Spleen (tissue), 7 donors: Measurements from ENCODE around the gene RAB11FIP5.

Source experiments
- POLR2A ChIP-seq, 3 donors: fragments of 450-650 bp; IDR thresholded peaks; one replicate each; pipeline ENCODE4 v1.5.1; 2017; ENCODE audit warnings: antibody characterized with exemption in 3 of 3, mild to moderate bottlenecking in 1 of 3
- POLR2AphosphoS5 ChIP-seq, 3 donors: sonication (generic); formaldehyde crosslinking; IDR thresholded peaks; one replicate each; pipeline ENCODE4 v1.5.1; 2017; ENCODE audit warnings: antibody characterized with exemption in 3 of 3
- TF ChIP-seq, protein P1 (sequence below), 11 experiments: fragments of 200-600 bp in 7 of 11; fragments of 450-650 bp in 4 of 11; sonication (generic) in 4 of 11; IDR thresholded peaks in 8 of 11; conservative IDR thresholded peaks in 3 of 11; 1 replicate in 7 of 11; 2 replicates in 4 of 11; pipeline versions ENCODE4 v1.4.0 to v1.8.0; 2016 to 2021; ENCODE audit warnings: antibody characterized with exemption in 11 of 11, inconsistent platforms in 4 of 11, mild to moderate bottlenecking in 1 of 11
- donor health status: DM: no; HTN: no; CAD: no; lungs with moderate emphysema.
- donor health status: DM: no; HTN: no; CAD: no.
- donor health status: DM: no; HTN: no; CAD: no.

DNA sequence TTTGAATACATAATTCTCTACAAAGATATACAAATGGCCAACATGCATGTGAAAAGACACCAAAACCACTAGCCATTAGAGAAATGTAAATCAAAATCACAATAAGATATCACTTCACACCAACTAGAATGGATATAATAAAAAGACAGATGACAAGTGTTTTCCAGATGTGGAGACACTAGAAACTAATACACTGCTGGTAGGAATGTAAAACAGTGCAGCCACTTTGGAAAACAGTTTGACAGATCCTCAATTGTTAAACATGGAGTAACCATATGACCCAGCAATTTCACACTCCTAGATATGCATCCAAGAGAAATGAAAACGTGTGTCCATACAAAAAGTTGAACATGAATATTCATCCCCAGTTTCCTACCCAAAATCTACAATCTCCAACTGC lies 9.8 kb upstream of the RAB11FIP5 start:
- TF ChIP-seq, protein P1, sequence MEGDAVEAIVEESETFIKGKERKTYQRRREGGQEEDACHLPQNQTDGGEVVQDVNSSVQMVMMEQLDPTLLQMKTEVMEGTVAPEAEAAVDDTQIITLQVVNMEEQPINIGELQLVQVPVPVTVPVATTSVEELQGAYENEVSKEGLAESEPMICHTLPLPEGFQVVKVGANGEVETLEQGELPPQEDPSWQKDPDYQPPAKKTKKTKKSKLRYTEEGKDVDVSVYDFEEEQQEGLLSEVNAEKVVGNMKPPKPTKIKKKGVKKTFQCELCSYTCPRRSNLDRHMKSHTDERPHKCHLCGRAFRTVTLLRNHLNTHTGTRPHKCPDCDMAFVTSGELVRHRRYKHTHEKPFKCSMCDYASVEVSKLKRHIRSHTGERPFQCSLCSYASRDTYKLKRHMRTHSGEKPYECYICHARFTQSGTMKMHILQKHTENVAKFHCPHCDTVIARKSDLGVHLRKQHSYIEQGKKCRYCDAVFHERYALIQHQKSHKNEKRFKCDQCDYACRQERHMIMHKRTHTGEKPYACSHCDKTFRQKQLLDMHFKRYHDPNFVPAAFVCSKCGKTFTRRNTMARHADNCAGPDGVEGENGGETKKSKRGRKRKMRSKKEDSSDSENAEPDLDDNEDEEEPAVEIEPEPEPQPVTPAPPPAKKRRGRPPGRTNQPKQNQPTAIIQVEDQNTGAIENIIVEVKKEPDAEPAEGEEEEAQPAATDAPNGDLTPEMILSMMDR (IDR thresholded peaks at IDR 0.05 in 8 of 11, conservative IDR thresholded peaks at IDR 0.05 in 3 of 11): no peak
- TF ChIP-seq POLR2AphosphoS5 (IDR thresholded peaks at IDR 0.05): no peak
- TF ChIP-seq POLR2A (IDR thresholded peaks at IDR 0.05): no peak
